Nephron (organoid): Measurements from ENCODE around the gene TBX5.

Source experiments
- H3K27ac Mint-ChIP-seq, 3 experiments: 2 replicates each; pipeline ENCODE4 v1.8.0; 2020; ENCODE audit warnings: mixed read lengths in 3 of 3, mild to moderate bottlenecking in 2 of 3, moderate library complexity in 1 of 3
- H3K27me3 Mint-ChIP-seq: 2 replicates; pipeline ENCODE4 v1.8.0; 2021; ENCODE audit warnings: low read depth, mild to moderate bottlenecking, moderate library complexity, mixed read lengths
- H3K36me3 Mint-ChIP-seq: 2 replicates; pipeline ENCODE4 v1.8.0; 2020; ENCODE audit warnings: low read depth, mixed read lengths
- H3K4me1 Mint-ChIP-seq: 2 replicates; pipeline ENCODE4 v1.8.0; 2020; ENCODE audit warnings: mixed read lengths
- H3K4me3 Mint-ChIP-seq, 3 experiments: 2 replicates each; pipeline ENCODE4 v1.8.0; 2020; ENCODE audit warnings: mild to moderate bottlenecking in 3 of 3, mixed read lengths in 3 of 3, moderate library complexity in 2 of 3
- H3K9me3 Mint-ChIP-seq: 2 replicates; pipeline ENCODE4 v1.8.0; 2020; ENCODE audit warnings: mixed read lengths
- CTCF ChIP-seq, 3 experiments: fragments of 200-600 bp; sonication (generic); IDR thresholded peaks; one replicate each; pipeline ENCODE4 v1.5.0; 2021; ENCODE audit warnings: antibody characterized with exemption in 3 of 3; ENCODE audit not compliant: unreplicated experiment in 3 of 3

The TBX5 gene

GRCh38 chr12:114400925-114401324 is 5.0 kb downstream of the TBX5 start:
- Mint-ChIP-seq H3K27me3 (peaks cover 100% of the 10 kb centered on the region), H3K4me3 (peak overlapping the region in 2 of 3 experiments; percentile 32 to 57), H3K9me3 (no peaks in the 10 kb centered on the region), H3K4me1 (peaks cover 7% of the 10 kb centered on the region), H3K27ac (no peak overlapping the region), H3K36me3 (no peaks in the 10 kb centered on the region)
- no peak for TF ChIP-seq CTCF (IDR thresholded peaks at IDR 0.05; ENCODE audit: unreplicated experiment in 3 of 3)

GRCh38 chr12:114400361-114400811 is 5.6 kb downstream of the TBX5 start:
- TF ChIP-seq CTCF (IDR thresholded peaks at IDR 0.05; ENCODE audit: unreplicated experiment in 3 of 3): no peak
- H3K4me3 Mint-ChIP-seq: no peak overlapping the region
- no peaks in the 10 kb centered on the region for H3K36me3 Mint-ChIP-seq
- peaks cover 100% of the 10 kb centered on the region for H3K27me3 Mint-ChIP-seq
- H3K27ac Mint-ChIP-seq: no peak overlapping the region
- H3K4me1 Mint-ChIP-seq: peaks cover 4% of the 10 kb centered on the region
- no peaks in the 10 kb centered on the region for H3K9me3 Mint-ChIP-seq

- Mint-ChIP-seq H3K27me3 (peaks cover 100% of the 10 kb centered on the region), H3K36me3 (no peaks in the 10 kb centered on the region), H3K27ac (no peak overlapping the region), H3K9me3 (no peaks in the 10 kb centered on the region), H3K4me1 (peaks cover 4% of the 10 kb centered on the region), H3K4me3 (no peak overlapping the region)
- no peak for TF ChIP-seq CTCF (IDR thresholded peaks at IDR 0.05; ENCODE audit: unreplicated experiment in 3 of 3)
Measured at GRCh38 chr12:114399664-114400211, 6.2 kb downstream of the TBX5 start.

GRCh38 chr12:114397978-114398881 is 7.7 kb downstream of the TBX5 start:
- Mint-ChIP-seq H3K4me3 (no peak overlapping the region), H3K9me3 (no peaks in the 10 kb centered on the region), H3K4me1 (peaks cover 4% of the 10 kb centered on the region), H3K27me3 (peaks cover 100% of the 10 kb centered on the region), H3K36me3 (no peaks in the 10 kb centered on the region), H3K27ac (no peak overlapping the region)
- TF ChIP-seq CTCF (IDR thresholded peaks at IDR 0.05; ENCODE audit: unreplicated experiment in 3 of 3): no peak

- H3K36me3 Mint-ChIP-seq: no peaks in the 10 kb centered on the region
- no peak overlapping the region for H3K27ac Mint-ChIP-seq
- peaks cover 100% of the 10 kb centered on the region for H3K27me3 Mint-ChIP-seq
- H3K4me1 Mint-ChIP-seq: peaks cover 4% of the 10 kb centered on the region
- no peak for TF ChIP-seq CTCF (IDR thresholded peaks at IDR 0.05; ENCODE audit: unreplicated experiment in 3 of 3)
- no peak overlapping the region for H3K4me3 Mint-ChIP-seq
- H3K9me3 Mint-ChIP-seq: no peaks in the 10 kb centered on the region
Measured at GRCh38 chr12:114396869-114397719, 8.8 kb downstream of the TBX5 start.
